GM21367 (cell line): Measurements from ENCODE around the gene PDCD7.
"Not testable (repeated sequence)": the region's sequence is repeated elsewhere in the genome, so short reads cannot be mapped to it uniquely, and the experiment has no call there.

ENCODE experiments used
- ATAC-seq: cut with Tn5 transposase; IDR thresholded peaks from one replicate; pipeline ENCODE4 v1.9.1; 2021; ENCODE audit not compliant: unreplicated experiment

PDCD7 gene

DNA sequence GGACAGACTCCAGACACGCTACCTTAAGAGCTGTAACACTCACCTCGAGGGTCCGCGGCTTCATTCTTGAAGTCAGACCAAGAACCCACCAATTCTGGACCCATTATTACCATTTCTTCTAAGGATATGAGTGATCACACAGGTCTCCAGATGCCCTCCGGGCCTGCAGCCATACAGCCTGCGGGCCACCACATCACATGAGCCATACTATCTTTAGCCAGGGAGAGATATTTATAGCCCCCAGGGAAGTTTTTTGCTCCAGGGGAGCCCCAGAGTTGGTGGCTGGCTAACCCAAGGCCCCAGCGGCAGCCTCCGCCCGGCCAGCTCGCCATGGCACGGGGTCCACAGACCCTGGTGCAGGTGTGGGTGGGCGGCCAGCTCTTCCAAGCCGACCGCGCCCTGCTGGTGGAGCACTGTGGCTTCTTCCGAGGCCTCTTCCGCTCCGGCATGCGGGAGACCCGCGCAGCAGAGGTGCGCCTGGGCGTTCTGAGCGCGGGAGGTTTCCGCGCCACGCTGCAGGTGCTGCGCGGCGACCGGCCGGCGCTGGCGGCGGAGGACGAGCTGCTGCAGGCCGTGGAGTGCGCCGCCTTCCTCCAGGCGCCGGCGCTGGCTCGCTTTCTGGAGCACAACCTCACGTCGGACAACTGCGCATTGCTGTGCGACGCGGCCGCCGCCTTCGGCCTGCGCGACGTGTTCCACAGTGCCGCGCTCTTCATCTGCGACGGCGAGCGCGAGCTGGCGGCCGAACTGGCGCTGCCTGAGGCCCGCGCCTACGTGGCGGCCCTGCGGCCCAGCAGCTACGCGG lies 56.9 kb downstream of the PDCD7 start, which contains the start of gene KBTBD13:
TSS of gene KBTBD13 (plus strand) at position 261 of the 805 bp plus-strand sequence. CDS start at position 331, 70 bp downstream.
- no peak for ATAC-seq

- ATAC-seq, result not testable (repeated sequence)
These were observed 57.8 kb downstream of the PDCD7 start for GRCh38 chr15:65075607-65076395.

- not testable (repeated sequence) for ATAC-seq
These were observed 58.7 kb downstream of the PDCD7 start for GRCh38 chr15:65074946-65075345.

GRCh38 chr15:65072617-65073016 lies 61.0 kb downstream of the PDCD7 start:
- ATAC-seq, result no peak

DNA sequence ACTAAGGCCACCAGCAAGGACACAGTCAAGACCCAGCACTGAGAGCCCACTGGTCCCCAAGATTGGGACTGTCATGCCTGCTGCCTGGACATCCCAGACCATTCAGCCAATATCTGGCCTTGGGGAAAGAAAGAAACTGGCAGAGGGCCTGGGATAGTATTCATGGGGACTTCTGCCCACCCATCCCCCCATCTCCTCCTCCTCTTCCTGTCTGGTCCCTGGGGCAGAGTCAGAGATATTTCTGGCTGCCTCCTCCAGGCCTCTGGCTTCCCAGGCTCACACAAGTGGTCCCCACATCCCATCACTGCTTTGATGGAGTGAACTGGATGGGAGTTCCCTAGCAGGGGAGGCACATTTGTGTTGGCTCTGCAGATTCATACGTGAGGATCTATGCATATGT lies 61.6 kb downstream of the PDCD7 start:
- no peak for ATAC-seq

GRCh38 chr15:65071381-65071811 lies 62.2 kb downstream of the PDCD7 start:
- no peak for ATAC-seq

GRCh38 chr15:65069779-65070546 lies 63.6 kb downstream of the PDCD7 start:
- no peak for ATAC-seq

DNA sequence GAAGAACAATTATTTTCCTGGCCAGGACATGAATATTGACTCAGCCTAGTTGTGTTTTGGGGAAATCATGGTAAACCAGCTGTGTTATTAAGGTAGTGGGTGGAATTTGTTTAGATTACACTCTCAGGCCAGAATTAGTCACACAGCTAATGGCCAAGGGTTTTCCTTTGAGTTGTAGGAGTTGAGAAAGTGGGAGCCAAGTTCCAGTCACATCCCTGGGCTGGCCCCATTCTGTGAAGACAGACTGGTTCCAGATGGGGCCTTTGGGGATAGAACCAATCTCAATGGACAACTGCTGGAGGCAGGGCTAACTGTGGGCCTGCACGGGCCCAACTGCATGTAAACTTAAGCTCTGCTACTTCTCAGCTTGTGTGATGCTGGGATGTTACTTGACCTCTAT lies 64.4 kb downstream of the PDCD7 start:
- no peak for ATAC-seq

- no peak for ATAC-seq
These were observed 65.2 kb downstream of the PDCD7 start for GRCh38 chr15:65068403-65068788.

GRCh38 chr15:65067645-65068402 lies 65.8 kb downstream of the PDCD7 start, which contains the start of gene RASL12:
Gene RASL12 (minus strand): TSS chr15:65067991. CDS start chr15:65067835, 156 bp downstream.
- ATAC-seq, result no peak
